ENCODE data around the gene TM4SF5.

Gene TM4SF5

DNA sequence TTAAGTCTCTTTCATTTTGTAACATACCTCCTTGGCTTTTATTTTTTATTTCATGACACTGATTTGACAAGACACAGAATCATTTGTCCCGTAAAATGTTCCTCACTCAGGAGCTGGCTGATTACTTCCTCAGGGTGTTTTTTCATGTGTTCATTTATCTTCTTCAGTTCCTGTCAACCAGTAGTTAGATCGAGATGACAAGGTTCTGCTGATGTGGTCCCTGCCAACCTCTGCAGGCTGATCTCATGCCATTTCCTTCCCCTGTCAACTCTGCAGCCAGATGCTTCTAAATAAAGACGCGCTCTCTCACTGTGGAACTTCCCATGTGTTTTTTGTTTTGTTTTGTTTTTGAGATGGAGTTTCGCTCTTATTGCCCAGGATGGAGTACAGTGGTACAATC lies 23.8 kb upstream of the TM4SF5 start:
- peak; percentile 57 for DNase-seq (ENCODE audit: low spot score)

GRCh38 chr17:4748686-4749085 lies 23.0 kb upstream of the TM4SF5 start:
- no peak for DNase-seq (ENCODE audit: low spot score)

- DNase-seq (ENCODE audit: low spot score), result no peak
Observed at GRCh38 chr17:4750606-4751005, 21.1 kb upstream of the TM4SF5 start.

- no peak for DNase-seq (ENCODE audit: low spot score)
Observed at GRCh38 chr17:4751932-4752331, 19.8 kb upstream of the TM4SF5 start.

GRCh38 chr17:4753392-4753791 lies 18.3 kb upstream of the TM4SF5 start:
- no peak for DNase-seq (ENCODE audit: low spot score)

DNA sequence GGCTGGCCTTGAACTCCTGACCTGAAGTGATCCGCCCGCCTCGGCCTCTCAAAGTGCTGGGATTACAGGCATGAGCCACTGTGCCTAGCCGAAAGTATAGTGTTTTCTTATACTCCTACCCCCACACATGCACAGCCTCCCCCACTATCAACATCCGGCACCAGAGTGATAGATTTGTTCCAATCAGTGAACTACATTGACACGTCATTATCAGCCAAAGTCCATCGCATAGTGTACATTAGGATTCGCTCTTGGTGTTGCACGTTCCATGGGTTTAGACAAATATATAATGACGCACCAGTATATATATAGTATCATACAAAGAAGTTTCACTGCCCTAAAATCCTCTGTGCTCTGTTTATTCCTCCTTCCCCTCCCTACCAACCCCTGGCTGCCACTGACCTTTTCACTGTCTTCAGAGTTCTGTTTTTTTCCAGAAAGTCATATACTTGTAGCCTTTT lies 11.9 kb upstream of the TM4SF5 start:
- DNase-seq (ENCODE audit: low spot score), result no peak

GRCh38 chr17:4764595-4764994 lies 7.1 kb upstream of the TM4SF5 start:
- DNase-seq (ENCODE audit: low spot score), result peak; percentile 64

GRCh38 chr17:4766201-4766600 lies 5.5 kb upstream of the TM4SF5 start:
- no peak for DNase-seq (ENCODE audit: low spot score)

- no peak for DNase-seq (ENCODE audit: low spot score)
Observed at GRCh38 chr17:4766723-4767122, 5.0 kb upstream of the TM4SF5 start.

- no peak for DNase-seq (ENCODE audit: low spot score)
Observed at GRCh38 chr17:4768298-4768697, 3.4 kb upstream of the TM4SF5 start.

DNA sequence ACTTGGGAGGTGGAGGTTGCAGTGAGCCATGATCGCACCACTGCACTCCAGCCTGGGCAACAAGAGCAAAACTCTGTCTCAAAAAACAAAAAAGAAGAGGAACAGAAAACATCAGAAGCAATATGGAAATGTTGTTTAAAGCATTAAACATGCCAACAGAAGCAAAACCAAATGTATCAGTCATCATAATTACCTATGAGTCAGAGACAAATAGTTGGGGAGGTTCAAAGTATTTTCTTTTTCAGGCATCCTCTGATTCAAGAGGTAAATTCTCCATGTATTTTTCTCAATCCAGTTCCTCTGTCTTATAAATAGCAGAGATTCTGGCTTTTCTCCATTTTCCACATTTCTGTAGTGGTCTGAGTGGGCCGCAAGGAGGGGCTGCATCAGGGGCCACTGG lies 2.1 kb upstream of the TM4SF5 start:
- no peak for DNase-seq (ENCODE audit: low spot score)

DNA sequence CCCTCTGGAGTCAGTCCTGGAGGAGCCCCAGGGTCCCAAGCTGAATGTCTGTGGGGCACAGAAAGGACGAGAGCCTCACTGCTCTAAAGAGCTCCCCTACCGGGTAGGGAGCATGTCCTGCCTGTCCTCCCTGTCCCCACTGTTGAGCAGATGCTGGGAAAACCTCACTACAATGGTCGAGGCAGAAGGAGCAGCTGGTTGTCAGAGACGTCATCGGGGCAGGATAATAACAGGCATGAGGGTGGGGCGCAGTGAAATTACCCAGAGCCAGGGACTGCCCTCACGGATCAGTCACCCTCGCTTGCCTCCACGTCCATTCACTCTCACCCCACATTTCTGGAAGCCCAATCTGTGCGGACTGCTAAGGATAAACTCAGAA lies 538 bp downstream of the TM4SF5 start:
- no peak for DNase-seq (ENCODE audit: low spot score)

DNA sequence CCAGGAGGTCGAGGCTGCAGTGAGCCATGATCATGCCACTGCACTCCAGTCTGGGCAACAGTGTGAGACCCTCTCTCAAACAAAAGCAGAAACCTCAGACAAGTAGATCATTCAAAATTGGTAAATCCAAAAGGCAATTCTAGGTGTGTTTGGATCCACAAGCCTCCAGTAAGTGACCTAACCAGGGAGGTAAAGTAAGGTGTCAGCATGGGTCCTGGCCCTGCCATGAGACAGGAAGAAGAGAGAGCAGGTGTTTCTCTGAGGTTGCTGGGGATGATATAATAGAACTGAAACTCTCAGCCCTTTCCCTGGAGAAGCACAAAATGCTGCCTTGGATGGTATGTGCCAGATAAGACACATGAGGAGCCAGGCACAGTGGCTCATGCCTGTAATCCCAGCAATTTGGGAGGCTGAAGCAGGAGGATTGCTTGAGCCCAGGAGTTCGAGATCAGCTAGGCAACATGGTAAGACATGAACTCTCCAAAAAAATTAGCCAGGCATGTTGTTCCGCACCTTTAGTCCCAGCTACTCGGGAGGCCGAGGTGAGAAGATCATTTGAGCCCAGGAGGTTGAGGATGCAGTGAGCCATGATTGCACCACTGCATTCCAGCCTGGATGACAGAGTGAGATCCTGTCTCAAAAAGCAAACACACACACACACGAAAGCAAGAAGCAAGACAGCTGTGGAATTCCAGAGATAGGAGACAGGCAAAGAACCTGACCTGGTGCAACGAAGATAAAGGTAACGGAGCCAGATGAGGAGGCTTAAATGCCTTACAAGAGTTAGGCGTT lies 6.5 kb downstream of the TM4SF5 start:
- DNase-seq (ENCODE audit: low spot score), result no peak

DNA sequence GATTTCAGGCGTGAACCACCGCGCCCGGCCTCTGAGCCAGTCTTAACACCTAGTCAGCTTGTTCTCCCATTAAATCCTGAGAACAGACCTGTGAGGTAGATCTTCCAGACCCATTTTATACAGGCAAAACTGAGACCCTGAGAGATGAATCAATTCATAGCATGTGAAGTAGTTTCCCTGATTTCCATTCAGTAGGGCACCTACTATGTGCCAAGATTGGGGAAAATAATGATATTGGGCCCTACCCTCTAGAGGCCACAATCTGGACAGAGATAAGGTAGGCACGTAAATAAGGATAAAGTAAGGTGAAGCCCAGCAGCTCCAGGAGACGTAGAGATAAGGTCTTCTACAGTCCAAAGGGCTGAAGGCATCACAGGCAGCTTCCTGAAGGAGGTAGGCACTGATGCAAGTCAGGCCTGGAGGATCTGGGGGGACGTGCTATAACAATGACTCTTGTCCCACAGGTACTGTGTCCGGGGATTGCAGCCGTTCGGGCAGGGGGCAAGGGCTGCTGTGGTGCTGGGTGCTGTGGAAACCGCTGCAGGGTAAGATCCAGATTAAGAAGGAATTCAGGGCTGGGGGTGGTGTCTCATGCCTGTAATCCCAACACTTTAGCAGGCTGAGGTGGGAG lies 8.8 kb downstream of the TM4SF5 start:
- DNase-seq (ENCODE audit: low spot score), result no peak

- no peak for DNase-seq (ENCODE audit: low spot score)
Observed at GRCh38 chr17:4782652-4783051, 11.0 kb downstream of the TM4SF5 start.

DNA sequence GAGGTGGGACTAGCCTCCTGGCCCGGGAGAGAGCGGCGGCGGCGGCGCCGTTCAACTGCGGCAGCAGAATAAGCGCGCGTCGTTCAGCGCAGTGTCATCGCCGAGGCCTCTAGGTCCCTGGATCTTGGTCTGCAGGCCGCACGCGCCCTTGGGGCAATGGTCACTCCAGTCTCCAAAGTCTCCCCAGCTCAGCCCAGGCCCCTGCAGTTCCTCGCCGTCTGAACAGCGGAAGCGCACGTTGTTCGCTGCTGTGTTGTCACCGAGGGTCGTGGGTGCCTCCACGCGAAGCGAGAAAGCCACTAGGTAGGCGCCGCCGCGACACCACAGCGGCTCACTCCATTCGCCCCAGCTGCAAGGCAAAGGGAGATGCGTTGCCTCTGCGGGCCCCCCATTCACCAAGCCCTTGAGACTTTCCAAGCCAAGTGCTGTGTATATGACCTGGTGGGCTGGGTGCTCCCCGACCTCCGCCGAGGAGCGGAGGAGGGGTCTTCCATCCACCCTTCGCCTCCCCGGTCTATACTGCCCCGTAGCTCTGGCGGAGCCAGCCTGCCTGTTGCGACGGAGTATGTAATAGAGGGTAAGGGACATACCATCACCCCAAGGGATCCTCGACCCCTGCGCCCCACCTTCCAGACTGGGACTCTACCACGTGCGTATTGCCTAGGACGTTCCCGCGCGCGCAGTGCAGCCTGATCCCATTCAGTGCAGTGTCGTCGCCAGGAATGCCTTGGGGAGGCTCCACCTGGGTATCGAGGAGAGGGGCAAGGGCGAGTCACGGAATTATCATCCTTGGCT lies 13.8 kb downstream of the TM4SF5 start:
- DNase-seq (ENCODE audit: low spot score), result no peak

- DNase-seq (ENCODE audit: low spot score), result peak; percentile 19
Observed at GRCh38 chr17:4786106-4786511, 14.4 kb downstream of the TM4SF5 start, which contains the start of gene VMO1. TSS of gene VMO1 (minus strand) at chr17:4786364. CDS start at chr17:4786352, 12 bp downstream.

DNA sequence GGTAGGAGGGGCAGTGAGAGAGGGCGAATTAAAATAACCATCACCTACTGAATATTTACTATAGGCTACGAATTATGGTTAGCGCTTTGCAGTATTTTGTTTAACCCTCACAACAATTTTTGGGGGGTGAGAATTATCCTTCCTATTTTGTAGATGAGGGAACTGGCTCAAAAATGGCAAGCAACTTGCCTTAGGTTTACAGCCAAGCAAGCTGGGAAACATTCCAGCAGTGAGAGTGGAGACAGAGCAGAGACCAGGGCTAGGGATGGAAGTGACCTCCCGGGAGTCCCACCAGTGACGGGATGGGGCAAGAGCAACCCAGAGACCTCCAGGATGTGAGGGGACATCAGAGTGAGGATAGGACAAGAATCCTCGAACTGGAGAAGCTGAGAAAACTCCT lies 14.8 kb downstream of the TM4SF5 start:
- peak; percentile 26 for DNase-seq (ENCODE audit: low spot score)

GRCh38 chr17:4788159-4788806 lies 16.6 kb downstream of the TM4SF5 start:
- DNase-seq (ENCODE audit: low spot score), result no peak

DNA sequence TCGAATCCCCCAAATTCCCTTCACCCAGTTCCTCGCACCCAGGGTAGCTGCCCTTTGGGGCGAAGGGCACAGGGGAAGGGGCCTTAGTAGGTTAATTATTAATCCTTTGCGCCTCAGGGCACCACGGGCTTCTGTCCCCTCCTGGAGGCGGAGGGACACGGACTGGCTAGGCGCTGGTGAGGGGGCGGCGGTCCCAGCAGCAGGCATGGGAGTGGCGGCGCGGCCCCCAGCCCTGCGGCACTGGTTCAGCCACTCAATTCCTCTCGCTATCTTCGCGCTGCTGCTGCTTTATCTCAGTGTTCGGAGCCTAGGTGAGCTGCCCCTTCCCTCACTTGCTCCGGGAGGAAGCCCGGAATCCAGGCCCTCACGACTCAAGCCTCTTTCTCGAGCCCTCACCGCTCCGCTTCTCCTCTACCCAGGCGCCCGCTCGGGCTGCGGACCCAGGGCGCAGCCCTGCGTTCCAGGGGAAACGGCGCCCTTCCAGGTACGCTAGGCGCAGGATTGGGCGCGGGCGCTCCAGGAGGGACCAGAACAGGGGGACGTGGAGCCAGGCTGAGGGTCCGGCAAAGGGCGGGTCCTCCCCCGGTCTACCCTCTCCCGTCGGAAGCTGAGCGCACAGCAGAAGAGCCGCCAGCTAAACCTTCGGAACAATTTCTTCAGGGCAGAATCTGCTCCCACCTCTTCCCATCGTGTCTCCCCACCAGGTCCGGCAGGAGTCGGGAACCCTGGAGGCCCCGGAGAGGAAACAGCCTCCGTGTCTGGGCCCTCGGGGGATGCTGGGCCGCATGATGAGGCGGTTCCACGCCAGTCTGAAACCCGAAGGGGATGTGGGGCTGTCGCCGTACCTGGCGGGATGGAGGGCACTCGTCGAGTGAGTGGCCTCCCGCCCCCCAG lies 17.4 kb downstream of the TM4SF5 start, which contains the start of gene GLTPD2:
Gene GLTPD2 (plus strand): TSS at position 158 of the 894 bp plus-strand sequence. CDS start 48 bp downstream, at position 206.
- no peak for DNase-seq (ENCODE audit: low spot score)

DNA sequence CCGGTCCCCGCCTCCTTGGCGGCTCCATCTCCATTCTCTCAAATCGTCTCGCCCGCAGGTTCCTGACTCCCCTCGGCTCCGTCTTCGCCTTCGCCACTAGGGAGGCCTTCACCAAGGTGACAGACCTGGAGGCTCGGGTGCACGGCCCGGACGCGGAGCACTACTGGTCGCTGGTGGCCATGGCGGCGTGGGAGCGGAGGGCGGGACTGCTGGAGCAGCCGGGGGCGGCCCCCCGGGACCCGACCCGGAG lies 17.9 kb downstream of the TM4SF5 start:
- no peak for DNase-seq (ENCODE audit: low spot score)

All from globus pallidus (tissue), 1 donor.